Breast epithelium (tissue), 3 donors: ENCODE measurements around the gene IFI16.

Experiments
- POLR2A ChIP-seq: fragments of 450-650 bp; IDR thresholded peaks from one replicate; pipeline ENCODE4 v1.6.1; 2016; ENCODE audit warnings: antibody characterized with exemption, mild to moderate bottlenecking, moderate library complexity
- POLR2AphosphoS5 ChIP-seq, 3 donors: sonication (generic); formaldehyde crosslinking; IDR thresholded peaks; one replicate each; pipeline ENCODE4 v1.6.1; 2017; ENCODE audit warnings: antibody characterized with exemption in 3 of 3
- TF ChIP-seq, protein P1 (sequence below), 3 donors: fragments of 450-650 bp; IDR thresholded peaks; one replicate each; pipeline ENCODE4 v1.5.1; 2016 to 2017; ENCODE audit warnings: antibody characterized with exemption in 3 of 3, mild to moderate bottlenecking in 3 of 3, moderate library complexity in 3 of 3

DNA sequence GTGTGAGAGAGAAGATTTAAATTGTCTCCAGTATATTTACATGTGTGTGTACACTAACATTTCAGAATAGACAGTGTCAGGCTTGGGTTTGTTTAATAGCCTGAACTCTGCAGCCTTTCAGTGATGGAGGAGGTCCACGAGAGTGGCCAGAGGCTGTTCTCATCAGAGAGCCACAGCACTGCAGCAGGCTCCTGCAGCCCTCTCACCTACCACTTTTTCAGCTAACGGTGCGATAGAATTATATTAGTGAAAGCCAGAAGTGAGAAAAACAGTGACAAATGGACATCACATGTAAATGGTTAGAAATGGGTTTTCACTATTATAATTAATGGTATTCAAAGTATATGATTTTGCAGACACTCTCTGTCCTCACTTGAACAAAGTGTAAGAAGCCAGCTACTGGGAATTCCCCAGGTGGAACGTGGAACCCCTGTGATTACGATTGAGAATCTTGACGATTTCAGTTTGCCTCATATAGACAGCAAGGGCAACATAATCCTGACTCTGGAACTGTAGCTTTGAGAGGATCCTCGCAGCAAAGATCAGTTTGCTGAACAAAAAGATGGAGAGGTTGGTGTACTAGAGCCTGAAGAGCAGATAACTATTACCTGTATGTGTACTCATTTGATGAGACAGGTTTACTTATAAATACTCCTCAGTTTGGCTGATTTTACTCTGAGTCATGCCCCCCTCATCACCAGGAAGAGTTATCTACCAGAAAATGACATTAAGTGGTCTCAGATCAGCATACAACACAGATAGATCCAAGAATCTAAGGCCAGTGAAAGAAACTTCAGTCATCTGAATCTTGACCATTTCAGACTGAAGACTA, 31.4 kb downstream of the IFI16 start:
- TF ChIP-seq POLR2AphosphoS5 (IDR thresholded peaks at IDR 0.05) (no peak), POLR2A (no peak)
- TF ChIP-seq, protein P1, sequence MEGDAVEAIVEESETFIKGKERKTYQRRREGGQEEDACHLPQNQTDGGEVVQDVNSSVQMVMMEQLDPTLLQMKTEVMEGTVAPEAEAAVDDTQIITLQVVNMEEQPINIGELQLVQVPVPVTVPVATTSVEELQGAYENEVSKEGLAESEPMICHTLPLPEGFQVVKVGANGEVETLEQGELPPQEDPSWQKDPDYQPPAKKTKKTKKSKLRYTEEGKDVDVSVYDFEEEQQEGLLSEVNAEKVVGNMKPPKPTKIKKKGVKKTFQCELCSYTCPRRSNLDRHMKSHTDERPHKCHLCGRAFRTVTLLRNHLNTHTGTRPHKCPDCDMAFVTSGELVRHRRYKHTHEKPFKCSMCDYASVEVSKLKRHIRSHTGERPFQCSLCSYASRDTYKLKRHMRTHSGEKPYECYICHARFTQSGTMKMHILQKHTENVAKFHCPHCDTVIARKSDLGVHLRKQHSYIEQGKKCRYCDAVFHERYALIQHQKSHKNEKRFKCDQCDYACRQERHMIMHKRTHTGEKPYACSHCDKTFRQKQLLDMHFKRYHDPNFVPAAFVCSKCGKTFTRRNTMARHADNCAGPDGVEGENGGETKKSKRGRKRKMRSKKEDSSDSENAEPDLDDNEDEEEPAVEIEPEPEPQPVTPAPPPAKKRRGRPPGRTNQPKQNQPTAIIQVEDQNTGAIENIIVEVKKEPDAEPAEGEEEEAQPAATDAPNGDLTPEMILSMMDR (IDR thresholded peaks at IDR 0.05): no peak
